GM12875 (cell line): ENCODE data around the gene ADAM10.

Experiments
- H3K4me3 ChIP-seq: one replicate; pipeline ENCODE4 v1.5.1; 2011; ENCODE audit warnings: low read depth, low read length, control low read depth
- TF ChIP-seq, protein P1 (sequence below): IDR thresholded peaks from 2 replicates; pipeline ENCODE4 v1.5.1; 2011; ENCODE audit warnings: low read depth, mild to moderate bottlenecking, control low read depth, inconsistent platforms, low read length, moderate library complexity, borderline replicate concordance; ENCODE audit not compliant: insufficient read depth

ADAM10 gene

DNA sequence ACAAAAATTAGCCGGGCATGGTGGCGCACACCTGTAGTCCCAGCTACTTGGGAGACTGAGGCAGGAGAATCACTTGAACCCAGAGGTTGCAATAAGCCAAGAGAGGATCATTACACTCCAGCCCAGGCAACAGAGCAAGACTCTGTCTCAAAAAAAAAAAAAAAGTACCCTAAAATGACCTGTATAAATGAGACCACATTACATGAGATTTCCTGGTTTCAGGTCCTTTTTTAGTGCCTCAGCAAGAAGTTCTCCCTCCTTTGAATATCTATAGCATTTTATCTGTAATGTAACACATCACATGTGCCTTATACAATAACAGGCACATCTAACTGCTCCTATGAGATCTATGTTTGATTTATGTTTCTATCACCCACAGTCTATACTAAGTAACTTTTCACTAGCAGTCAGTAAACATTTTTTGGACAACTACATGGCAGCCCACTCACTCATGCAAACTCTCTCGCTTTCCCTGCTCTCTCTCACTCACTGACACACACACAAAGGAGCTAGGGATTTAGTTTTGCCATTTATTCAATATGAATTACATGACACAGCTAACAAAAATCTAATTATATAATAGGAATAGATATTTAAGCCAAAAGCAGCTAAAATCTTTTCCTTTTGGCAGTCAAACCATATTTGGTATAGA, 34.1 kb downstream of the ADAM10 start:
- no peak overlapping the region for H3K4me3 ChIP-seq
- TF ChIP-seq, protein P1, sequence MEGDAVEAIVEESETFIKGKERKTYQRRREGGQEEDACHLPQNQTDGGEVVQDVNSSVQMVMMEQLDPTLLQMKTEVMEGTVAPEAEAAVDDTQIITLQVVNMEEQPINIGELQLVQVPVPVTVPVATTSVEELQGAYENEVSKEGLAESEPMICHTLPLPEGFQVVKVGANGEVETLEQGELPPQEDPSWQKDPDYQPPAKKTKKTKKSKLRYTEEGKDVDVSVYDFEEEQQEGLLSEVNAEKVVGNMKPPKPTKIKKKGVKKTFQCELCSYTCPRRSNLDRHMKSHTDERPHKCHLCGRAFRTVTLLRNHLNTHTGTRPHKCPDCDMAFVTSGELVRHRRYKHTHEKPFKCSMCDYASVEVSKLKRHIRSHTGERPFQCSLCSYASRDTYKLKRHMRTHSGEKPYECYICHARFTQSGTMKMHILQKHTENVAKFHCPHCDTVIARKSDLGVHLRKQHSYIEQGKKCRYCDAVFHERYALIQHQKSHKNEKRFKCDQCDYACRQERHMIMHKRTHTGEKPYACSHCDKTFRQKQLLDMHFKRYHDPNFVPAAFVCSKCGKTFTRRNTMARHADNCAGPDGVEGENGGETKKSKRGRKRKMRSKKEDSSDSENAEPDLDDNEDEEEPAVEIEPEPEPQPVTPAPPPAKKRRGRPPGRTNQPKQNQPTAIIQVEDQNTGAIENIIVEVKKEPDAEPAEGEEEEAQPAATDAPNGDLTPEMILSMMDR: no peak

DNA sequence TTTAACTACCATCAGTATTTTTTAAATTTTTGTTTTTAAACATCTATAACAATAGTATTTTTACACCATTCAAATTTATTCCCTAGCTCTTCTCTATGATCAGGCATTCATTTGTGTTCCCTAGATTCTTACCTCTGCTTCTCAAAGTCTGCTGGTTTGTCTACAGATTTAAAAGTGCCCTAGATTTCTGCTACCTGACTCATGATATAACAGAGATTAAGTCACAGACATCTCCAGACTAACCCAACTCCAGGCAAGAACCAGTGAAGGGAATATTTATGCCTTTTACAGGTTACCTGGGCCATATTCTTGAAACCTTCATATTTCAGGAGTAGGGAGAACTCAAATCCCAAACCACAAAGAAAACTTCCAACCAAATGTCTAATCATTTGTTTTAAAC, 38.8 kb downstream of the ADAM10 start:
- TF ChIP-seq, protein P1: no peak
- no peak overlapping the region for H3K4me3 ChIP-seq

DNA sequence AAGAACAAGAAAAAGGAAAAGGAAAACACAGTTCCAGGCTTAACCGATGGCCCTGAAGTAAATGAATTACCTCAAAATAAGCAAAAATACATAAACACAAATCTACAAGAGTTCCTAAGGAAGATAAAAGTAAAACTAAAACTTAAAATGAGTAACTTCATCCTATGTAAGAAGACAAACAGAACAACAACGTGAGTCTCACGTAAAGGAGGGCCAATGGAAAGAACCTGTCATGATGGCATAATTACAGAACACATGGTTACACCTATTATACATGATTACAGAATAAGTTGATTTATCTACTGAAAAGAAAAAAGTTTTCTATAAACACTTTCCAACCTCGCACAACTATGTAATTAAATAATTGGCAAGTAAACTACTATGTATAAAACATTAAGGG, 42.1 kb downstream of the ADAM10 start:
- no peak overlapping the region for H3K4me3 ChIP-seq
- TF ChIP-seq, protein P1: no peak

DNA sequence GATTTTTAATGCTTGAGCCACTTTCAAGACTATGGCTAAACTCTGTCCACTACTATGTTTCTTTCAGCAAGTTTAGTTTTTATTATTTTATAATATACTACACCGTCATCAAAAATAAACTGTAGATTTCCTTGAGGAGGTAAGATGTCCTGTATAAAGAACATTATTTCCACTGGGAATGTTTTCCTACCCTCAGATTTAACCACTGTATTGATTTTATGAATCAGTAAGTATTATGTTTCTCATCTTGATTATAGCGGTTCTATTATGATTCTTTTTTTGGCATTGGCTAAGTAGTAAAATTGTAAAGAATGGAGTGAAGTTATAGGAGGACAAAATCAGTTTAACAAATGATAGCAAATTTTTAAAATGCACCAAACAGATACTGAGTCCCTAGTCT, 44.4 kb downstream of the ADAM10 start:
- TF ChIP-seq, protein P1: no peak
- no peak overlapping the region for H3K4me3 ChIP-seq

DNA sequence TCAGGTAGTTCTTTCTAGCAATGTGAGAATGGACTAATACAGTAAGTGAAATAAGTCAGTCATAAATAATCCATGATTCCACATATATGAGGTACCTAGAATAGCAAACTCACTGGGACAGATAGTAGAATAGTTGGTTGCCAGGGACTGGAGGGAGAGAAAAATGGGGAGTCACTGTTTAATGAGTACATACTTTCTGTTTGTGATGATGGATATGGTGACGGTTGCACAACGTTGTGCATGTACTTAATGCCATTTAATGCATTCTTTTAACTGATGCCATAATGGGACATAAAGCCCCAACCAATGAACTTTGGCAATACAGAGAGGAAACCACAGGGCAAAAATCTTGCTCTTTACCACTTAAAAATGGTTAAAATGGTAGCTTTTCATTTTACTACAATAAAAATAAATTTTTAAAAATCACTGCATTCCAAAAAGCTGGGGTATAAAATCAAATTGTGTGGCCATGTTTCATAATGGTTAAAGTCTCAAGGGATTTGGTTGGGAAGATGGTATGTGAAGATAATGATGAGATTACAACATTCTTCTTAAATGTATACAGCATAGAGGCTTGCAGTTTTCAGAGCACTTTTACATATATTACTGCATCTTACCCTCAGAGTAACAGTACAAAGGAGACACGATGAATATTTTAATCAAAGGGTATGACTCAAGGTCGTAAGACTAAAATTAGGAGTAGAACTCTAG, 45.2 kb downstream of the ADAM10 start:
- no peak overlapping the region for H3K4me3 ChIP-seq
- TF ChIP-seq, protein P1: no peak

DNA sequence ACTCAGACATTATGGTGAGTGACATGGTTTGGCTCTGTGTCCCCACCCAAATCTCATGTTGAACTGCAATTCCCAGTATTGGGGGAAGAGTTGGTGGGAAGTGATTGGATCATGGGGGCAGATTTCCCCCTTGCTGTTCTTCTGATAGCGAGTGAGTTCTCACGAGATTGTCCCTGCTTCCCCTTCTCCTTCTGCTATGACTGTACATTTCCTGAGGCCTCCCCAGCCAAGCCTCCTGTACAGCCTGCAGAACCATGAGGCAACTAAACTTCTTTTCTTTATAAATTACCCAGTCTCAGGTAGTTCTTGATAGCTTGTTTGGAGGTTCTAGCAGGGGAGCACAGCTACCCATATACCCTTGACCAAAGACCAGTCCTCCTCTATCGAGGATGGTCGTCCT, 45.9 kb downstream of the ADAM10 start:
- no peak overlapping the region for H3K4me3 ChIP-seq
- TF ChIP-seq, protein P1: no peak

DNA sequence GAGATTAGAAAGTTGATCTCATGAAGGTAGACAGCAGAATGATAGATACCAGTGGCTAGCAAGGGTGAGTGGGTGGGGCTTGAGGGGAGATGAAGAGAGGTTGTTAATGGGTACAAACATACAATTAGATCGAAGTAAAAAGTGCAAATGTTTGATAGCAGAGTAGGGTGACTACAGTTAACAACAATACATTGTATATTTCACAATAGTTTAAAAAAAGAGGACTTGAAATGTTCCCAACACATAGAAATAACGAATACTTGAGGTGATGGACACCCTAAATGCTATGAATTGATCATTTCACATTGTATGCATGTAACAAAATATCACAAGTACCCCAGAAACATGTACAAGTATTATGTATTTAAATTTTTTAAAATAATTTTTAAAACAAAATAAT, 47.3 kb downstream of the ADAM10 start:
- TF ChIP-seq, protein P1: no peak
- H3K4me3 ChIP-seq: no peak overlapping the region
